ENCODE measurements around the gene GRID1.

DNA sequence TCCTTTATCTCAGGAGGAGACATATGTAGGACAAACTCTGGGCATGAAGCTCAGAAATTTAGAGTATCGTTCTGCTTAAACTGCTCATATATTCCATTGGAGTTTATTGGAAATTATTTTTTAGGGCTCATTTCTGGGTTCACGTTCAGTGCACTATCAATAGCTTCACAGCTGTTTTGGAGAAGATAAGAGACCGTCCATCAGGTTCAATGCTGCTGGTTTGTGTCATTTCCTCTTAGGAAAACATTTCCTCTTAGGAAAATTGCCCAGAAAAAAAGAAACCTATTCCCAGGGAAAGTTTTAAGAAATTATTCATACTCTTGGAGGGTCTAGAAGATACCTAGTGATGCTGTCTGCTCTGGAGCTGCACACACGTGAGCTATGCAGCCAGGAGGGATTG, 691.7 kb downstream of the GRID1 start:
- TF ChIP-seq POLR2A (IDR thresholded peaks at IDR 0.05) (no peak), EP300 (IDR thresholded peaks at IDR 0.05; ENCODE audit: low read depth) (no peak)
- TF ChIP-seq, protein P1, sequence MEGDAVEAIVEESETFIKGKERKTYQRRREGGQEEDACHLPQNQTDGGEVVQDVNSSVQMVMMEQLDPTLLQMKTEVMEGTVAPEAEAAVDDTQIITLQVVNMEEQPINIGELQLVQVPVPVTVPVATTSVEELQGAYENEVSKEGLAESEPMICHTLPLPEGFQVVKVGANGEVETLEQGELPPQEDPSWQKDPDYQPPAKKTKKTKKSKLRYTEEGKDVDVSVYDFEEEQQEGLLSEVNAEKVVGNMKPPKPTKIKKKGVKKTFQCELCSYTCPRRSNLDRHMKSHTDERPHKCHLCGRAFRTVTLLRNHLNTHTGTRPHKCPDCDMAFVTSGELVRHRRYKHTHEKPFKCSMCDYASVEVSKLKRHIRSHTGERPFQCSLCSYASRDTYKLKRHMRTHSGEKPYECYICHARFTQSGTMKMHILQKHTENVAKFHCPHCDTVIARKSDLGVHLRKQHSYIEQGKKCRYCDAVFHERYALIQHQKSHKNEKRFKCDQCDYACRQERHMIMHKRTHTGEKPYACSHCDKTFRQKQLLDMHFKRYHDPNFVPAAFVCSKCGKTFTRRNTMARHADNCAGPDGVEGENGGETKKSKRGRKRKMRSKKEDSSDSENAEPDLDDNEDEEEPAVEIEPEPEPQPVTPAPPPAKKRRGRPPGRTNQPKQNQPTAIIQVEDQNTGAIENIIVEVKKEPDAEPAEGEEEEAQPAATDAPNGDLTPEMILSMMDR (IDR thresholded peaks at IDR 0.05): no peak
